OCI-LY1 (cell line): ENCODE data around the gene CARF.

Experiments used
- EZH2 ChIP-seq: fragments of 200-600 bp; sonication (generic), shearing (Covaris generic); IDR thresholded peaks from 2 replicates; pipeline ENCODE4 v1.8.0; 2017; ENCODE audit warnings: borderline replicate concordance, mixed run types, mild to moderate bottlenecking, antibody characterized with exemption, low read length, moderate library complexity, mixed read lengths
- TF ChIP-seq, protein P1 (sequence below): fragments of 200-600 bp; sonication (generic), shearing (Covaris generic); IDR thresholded peaks from 2 replicates; pipeline ENCODE4 v1.5.1; 2017; ENCODE audit warnings: mild to moderate bottlenecking, antibody characterized with exemption, low read length, moderate library complexity, mixed read lengths

DNA sequence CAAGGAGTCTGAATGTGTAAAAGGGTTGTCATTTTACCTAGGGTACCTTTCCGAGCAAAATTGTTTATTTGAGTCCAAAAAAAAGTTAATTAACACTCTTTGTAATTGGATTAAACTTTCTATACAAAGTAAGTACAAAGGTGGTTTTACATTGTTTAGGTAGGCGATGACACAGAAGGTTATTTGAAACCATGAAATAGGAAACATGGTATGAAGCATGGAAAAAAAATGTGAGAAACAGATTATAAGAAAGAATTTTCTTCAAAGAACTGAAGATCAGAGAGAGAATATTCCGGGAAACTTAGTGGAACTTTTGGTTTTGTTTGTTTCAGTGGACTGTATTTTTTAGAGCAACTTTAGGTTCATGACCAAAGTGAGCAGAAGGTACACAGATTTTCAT is 32.7 kb downstream of the CARF start:
- no peak for TF ChIP-seq EZH2
- TF ChIP-seq, protein P1, sequence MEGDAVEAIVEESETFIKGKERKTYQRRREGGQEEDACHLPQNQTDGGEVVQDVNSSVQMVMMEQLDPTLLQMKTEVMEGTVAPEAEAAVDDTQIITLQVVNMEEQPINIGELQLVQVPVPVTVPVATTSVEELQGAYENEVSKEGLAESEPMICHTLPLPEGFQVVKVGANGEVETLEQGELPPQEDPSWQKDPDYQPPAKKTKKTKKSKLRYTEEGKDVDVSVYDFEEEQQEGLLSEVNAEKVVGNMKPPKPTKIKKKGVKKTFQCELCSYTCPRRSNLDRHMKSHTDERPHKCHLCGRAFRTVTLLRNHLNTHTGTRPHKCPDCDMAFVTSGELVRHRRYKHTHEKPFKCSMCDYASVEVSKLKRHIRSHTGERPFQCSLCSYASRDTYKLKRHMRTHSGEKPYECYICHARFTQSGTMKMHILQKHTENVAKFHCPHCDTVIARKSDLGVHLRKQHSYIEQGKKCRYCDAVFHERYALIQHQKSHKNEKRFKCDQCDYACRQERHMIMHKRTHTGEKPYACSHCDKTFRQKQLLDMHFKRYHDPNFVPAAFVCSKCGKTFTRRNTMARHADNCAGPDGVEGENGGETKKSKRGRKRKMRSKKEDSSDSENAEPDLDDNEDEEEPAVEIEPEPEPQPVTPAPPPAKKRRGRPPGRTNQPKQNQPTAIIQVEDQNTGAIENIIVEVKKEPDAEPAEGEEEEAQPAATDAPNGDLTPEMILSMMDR: no peak
